Effector memory CD8-positive, alpha-beta T cell (primary cell): ENCODE data around the gene C6orf132.
A peak's percentile ranks its signal among the peaks of the same experiment; 100 is the strongest.

Experiments used
- ATAC-seq: fragments of 150-1000 bp; cut with Tn5 transposase; replicated peaks from 2 replicates; pipeline ENCODE4 v1.10.0; 2021; ENCODE audit warnings: mild to moderate bottlenecking, moderate library complexity
- DNase-seq, 3 experiments: peaks; one replicate each; pipeline ENCODE4 v3.0.0; 2021
- H3K27ac Mint-ChIP-seq, 2 donors: one replicate each; pipeline ENCODE4 v1.8.0; 2022; ENCODE audit warnings: mild to moderate bottlenecking in 2 of 2, mixed read lengths in 2 of 2, moderate library complexity in 2 of 2
- H3K27me3 Mint-ChIP-seq, 2 donors: one replicate each; pipeline ENCODE4 v1.8.0; 2022; ENCODE audit warnings: mixed read lengths in 2 of 2
- H3K36me3 Mint-ChIP-seq: one replicate; pipeline ENCODE4 v1.8.0; 2022; ENCODE audit warnings: mild to moderate bottlenecking, moderate library complexity, mixed read lengths; ENCODE audit not compliant: insufficient read depth
- H3K4me1 Mint-ChIP-seq, 2 donors: one replicate each; pipeline ENCODE4 v1.8.0; 2022; ENCODE audit warnings: low read depth in 2 of 2, mixed read lengths in 2 of 2
- H3K4me3 Mint-ChIP-seq, 2 donors: one replicate each; pipeline ENCODE4 v1.8.0; 2022; ENCODE audit warnings: mild to moderate bottlenecking in 2 of 2, mixed read lengths in 2 of 2, moderate library complexity in 2 of 2
- H3K9me3 Mint-ChIP-seq, 2 donors: one replicate each; pipeline ENCODE4 v1.8.0; 2022; ENCODE audit warnings: mixed read lengths in 2 of 2
- total RNA-seq, 9 experiments: gene quantifications; one replicate each; lab custom pipeline; 2026; lab: John Stamatoyannopoulos, UW

Gene C6orf132, protein sequence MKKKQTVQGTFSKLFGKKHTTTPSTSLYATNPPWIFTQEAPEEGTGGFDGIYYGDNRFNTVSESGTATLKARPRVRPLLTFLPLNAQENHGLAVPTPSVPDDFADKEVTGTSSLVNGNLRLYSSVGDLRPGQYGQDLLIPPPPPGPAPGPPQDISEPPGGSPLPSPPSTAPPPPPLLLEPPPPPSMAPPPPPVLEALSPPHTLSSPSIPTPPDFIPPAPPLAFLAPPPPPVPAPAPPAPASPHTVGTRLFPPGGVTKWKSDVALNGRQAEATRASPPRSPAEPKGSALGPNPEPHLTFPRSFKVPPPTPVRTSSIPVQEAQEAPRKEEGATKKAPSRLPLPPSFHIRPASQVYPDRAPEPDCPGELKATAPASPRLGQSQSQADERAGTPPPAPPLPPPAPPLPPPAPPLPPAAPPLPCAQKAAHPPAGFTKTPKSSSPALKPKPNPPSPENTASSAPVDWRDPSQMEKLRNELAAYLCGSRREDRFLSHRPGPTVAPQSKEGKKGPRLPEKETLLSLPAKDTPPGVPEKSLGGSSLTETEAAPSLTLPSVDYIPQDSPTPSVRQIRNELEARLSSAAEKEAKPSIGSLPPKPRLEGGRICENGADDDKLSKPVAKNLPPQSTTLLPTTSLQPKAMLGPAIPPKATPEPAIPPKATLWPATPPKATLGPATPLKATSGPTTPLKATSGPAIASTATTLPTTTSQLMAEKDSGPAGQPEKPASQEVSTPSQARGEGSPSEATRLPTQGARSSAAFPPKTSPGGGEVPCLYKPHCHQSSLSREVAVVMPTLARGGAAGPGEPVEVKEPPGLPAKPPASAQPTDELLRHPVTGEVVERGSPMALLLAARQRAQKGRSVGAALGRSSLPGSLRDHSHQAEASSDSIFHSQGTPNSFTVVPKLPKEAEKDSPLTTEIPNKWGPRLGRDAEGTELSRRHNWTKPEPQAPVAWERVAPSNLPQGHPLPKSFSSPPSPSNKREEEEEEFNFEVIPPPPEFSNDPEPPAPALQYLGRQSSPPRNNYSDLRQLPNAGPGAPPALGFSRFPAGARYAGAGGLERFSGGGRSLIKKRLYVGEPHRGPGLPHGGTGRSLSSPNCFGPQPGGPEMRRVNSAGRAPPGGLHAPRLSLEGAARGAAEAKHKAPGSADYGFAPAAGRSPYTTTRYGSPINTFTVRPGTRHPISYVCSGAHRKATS
- total RNA-seq: 0 to 0.79 (median 0.45) reads per million in 9 experiments

DNA sequence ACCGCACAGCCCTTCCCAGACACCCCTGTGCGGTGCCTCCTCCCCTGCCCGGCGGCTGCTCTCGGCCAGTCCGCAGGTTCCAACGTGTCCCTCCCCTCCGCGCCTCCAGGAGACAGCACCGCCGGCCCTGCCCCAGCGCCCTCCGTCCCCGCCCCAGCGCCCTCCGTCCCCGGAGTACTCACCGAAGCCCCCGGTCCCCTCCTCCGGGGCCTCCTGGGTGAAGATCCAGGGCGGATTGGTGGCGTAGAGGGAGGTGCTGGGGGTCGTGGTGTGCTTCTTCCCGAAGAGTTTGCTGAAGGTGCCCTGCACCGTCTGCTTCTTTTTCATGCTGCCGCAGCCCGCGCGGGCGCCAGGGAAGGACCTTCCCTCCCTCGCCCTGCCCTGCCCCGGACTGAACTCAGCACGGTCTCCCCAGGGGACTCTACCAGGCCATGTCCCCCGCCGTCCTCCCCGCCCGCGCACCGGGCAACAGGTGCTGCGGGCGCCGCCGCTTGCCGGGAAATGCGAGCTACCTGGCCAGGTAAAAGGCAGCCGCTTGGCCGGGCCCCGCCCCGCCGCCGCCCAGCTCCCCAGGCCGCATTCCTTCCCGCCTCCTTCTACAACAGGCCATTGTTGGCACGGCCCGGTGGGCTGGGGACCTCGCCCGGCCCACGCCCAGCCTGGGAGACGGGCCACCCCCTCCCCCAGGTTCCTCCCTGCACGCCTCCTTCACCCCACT, at the start of gene C6orf132:
C6orf132 (minus strand) TSS at position 503 of the 718 bp plus-strand sequence; CDS start at position 327, 176 bp downstream.
- ATAC-seq: peak; percentile 35
- DNase-seq: no peak

DNA sequence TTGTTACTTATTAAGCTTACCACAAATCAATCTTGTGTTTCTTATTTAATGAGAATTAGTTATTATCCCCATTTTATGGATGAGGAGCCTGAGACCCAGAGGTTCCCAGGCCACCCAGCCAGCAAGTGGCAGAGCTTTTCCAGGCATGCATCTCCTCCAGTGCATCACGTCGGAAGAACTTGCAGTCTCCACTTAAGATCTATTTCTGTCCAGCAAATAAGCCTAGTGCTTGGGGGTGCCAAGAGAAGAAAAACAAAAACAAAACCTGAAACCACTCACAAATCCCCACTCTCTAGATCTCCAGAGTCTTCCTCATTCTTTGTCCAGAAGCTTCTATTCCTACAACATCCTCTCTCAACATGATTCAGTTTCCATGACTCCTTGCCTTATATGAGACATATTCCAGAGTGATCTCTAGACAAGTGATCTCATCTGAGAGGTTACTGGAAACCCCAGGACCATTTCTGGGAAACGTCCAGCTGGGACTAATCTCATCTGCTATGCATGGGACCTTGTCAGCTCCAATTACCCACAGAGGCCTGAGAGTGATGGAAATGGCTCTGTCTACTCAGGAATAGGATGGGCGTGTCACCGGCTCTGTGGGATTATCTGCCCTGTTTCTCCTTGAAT, 48.2 kb upstream of the C6orf132 start:
- DNase-seq: no peak
- Mint-ChIP-seq H3K36me3 (peaks cover 4% of the 10 kb centered on the region), H3K9me3 (no peaks in the 10 kb centered on the region), H3K27me3 (no peaks in the 10 kb centered on the region), H3K4me3 (no peak overlapping the region), H3K4me1 (no peaks in the 10 kb centered on the region), H3K27ac (no peak overlapping the region)
- no peak for ATAC-seq

More for the DNA sequence above, at the start of gene C6orf132:
- H3K4me3 Mint-ChIP-seq: peak within 1 kb of the TSS in 1 of 2 donors; percentile 56
- peaks cover 0 to 2% of the 10 kb centered on the region in 2 donors for H3K4me1 Mint-ChIP-seq
- H3K27me3 Mint-ChIP-seq: peaks cover 24 to 56% of the 10 kb centered on the region in 2 donors
- no peaks in the 10 kb centered on the region for H3K36me3 Mint-ChIP-seq
- no peaks in the 10 kb centered on the region for H3K9me3 Mint-ChIP-seq
- no peak within 1 kb of the TSS for H3K27ac Mint-ChIP-seq

DNA sequence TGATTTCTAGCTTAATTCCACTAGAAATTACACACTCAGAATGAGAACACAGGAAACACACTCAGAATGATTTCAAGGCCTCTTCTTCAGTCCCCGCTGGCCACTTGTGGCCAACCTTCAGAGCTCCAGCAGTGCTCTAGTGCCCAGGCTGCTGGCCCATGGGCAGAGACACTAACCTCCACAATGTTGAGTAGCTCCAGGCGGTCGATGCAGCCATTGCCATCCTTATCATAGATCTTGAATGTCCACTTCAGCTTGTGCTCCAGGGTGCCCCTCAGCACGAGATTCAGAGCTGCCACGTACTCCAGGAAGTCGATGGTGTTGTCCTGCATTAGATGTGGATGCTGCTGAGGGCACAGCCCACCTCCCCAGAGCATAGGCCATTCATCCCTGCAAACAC, 46.0 kb upstream of the C6orf132 start:
- no peaks in the 10 kb centered on the region for H3K4me1 Mint-ChIP-seq
- no peak for ATAC-seq
- peaks cover 4% of the 10 kb centered on the region for H3K36me3 Mint-ChIP-seq
- no peak overlapping the region for H3K27ac Mint-ChIP-seq
- no peaks in the 10 kb centered on the region for H3K27me3 Mint-ChIP-seq
- no peaks in the 10 kb centered on the region for H3K9me3 Mint-ChIP-seq
- DNase-seq: no peak
- no peak overlapping the region for H3K4me3 Mint-ChIP-seq

DNA sequence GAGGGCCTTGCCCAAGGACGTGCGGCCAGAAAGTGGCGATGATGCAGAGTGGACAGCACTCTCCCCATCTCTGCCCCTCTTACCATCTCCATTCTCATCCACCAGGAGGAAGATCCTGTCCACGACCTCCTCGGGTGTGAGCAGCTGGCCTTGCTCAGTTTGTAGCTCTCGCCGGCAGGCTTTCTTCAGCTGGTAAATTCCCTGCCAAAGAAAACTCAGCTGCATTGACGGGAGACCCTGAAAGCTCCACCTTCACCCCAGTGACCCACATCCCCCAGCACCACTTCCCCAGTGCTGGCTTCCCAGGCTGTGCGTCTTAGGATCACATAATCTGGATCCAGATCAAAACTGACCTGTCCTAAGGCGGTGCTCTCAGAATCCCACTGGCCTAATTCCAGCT, 43.2 kb upstream of the C6orf132 start:
- Mint-ChIP-seq H3K4me3 (no peak overlapping the region), H3K27me3 (peaks cover 6 to 10% of the 10 kb centered on the region in 2 donors), H3K4me1 (no peaks in the 10 kb centered on the region), H3K9me3 (no peaks in the 10 kb centered on the region), H3K27ac (no peak overlapping the region), H3K36me3 (peaks cover 4% of the 10 kb centered on the region)
- ATAC-seq (no peak), DNase-seq (no peak)

DNA sequence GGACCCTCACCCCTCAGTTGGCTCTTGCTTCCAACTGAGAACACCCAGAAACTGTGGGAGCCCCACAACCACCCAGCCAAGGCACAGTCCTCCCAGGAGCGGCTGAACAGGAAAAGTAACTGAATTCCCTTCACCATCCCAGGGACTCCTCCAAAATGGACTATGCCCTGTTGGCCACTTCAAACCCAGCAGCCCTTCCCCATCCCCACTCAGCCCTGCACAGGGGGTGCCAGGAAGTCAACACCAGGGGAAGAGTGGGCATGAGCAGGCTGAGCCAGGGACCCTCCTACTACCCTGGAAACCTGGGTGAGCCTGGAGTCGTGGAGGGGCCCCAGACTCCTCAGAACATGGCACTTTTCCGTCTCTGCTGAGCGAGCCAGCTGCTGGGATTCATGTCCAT, 42.1 kb upstream of the C6orf132 start:
- no peak overlapping the region for H3K4me3 Mint-ChIP-seq
- no peaks in the 10 kb centered on the region for H3K9me3 Mint-ChIP-seq
- peaks cover 12 to 20% of the 10 kb centered on the region in 2 donors for H3K27me3 Mint-ChIP-seq
- no peaks in the 10 kb centered on the region for H3K4me1 Mint-ChIP-seq
- ATAC-seq: no peak
- H3K27ac Mint-ChIP-seq: no peak overlapping the region
- DNase-seq: no peak
- H3K36me3 Mint-ChIP-seq: peaks cover 4% of the 10 kb centered on the region

DNA sequence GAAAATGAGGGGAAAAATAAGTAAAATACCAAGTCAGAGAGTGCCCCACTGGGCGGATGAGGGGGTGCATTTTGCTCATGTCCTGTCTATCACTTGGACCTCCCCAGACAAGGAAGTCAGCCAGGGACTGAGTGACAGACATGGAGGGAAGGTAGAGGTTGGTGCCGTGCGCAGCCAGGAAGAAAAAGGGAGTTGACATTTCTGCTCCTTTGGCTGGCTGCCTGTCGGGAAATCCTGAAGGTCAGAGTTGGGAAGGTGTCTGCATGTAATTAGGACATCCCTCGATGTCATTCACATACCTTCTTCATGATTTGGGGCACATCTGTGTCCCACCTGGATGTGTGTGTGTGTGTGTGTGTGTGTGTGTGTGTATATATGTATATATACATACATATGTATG, 39.7 kb upstream of the C6orf132 start:
- H3K9me3 Mint-ChIP-seq: no peaks in the 10 kb centered on the region
- H3K27ac Mint-ChIP-seq: no peak overlapping the region
- H3K27me3 Mint-ChIP-seq: peaks cover 16 to 28% of the 10 kb centered on the region in 2 donors
- ATAC-seq (no peak), DNase-seq (no peak)
- H3K4me3 Mint-ChIP-seq: no peak overlapping the region
- peaks cover 4% of the 10 kb centered on the region for H3K36me3 Mint-ChIP-seq
- no peaks in the 10 kb centered on the region for H3K4me1 Mint-ChIP-seq

DNA sequence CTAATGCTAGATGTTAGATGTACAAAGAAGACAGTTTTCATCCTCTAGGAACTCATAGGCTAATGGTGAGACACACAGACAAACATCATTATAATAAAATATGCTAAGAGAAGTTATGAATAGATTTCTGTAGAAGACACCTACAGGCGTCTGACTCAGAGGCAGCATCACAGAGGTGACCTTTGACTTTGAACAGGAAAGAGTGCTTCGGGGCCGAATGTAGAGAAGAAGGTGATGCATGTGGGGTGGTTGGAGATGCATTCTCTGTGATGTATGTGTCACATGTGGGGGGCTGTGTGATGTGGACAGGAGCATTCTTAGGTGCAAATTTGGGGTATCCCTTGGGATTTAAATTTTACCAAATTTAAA, 37.5 kb upstream of the C6orf132 start:
- H3K9me3 Mint-ChIP-seq: no peaks in the 10 kb centered on the region
- no peak overlapping the region for H3K4me3 Mint-ChIP-seq
- peaks cover 4% of the 10 kb centered on the region for H3K36me3 Mint-ChIP-seq
- H3K27ac Mint-ChIP-seq: no peak overlapping the region
- H3K4me1 Mint-ChIP-seq: no peaks in the 10 kb centered on the region
- DNase-seq (no peak), ATAC-seq (no peak)
- peaks cover 21 to 37% of the 10 kb centered on the region in 2 donors for H3K27me3 Mint-ChIP-seq

DNA sequence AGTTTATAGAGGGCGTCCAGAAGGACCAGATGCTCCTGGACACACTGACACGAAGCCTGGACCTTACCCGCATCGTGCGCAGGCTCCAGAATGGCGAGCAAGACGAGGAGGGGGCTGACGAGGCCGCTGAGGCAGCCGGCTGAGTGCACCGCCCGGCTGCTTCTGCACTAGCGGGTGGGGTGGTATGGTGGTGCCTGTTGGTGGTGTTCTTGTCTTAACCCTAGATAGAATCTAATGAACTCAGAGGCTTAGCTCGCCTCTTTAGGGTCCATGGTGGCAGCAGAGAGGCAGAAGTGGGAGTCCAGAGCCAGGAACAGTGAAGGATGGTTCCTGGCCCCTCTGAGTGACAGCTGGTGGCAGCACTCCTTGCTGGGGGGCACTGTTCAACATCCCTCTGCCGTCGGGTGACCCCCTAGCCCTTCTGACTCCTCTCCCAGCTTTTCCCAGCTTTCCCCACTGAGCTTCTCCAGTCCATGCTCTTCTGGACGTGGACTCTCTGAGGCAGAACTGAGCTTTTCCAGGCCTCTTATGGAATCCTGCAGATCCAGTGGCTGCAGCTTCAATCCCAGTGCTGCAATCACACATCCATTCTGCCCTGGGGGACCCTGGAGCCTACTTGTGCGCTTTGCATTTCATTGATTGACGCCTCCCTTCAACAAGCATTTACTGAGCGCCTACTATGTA, 37.0 kb upstream of the C6orf132 start:
- H3K27me3 Mint-ChIP-seq: peaks cover 21 to 37% of the 10 kb centered on the region in 2 donors
- H3K27ac Mint-ChIP-seq: no peak overlapping the region
- DNase-seq: no peak
- no peak overlapping the region for H3K4me3 Mint-ChIP-seq
- H3K4me1 Mint-ChIP-seq: no peaks in the 10 kb centered on the region
- ATAC-seq: no peak
- H3K36me3 Mint-ChIP-seq: peaks cover 9% of the 10 kb centered on the region
- H3K9me3 Mint-ChIP-seq: no peaks in the 10 kb centered on the region

DNA sequence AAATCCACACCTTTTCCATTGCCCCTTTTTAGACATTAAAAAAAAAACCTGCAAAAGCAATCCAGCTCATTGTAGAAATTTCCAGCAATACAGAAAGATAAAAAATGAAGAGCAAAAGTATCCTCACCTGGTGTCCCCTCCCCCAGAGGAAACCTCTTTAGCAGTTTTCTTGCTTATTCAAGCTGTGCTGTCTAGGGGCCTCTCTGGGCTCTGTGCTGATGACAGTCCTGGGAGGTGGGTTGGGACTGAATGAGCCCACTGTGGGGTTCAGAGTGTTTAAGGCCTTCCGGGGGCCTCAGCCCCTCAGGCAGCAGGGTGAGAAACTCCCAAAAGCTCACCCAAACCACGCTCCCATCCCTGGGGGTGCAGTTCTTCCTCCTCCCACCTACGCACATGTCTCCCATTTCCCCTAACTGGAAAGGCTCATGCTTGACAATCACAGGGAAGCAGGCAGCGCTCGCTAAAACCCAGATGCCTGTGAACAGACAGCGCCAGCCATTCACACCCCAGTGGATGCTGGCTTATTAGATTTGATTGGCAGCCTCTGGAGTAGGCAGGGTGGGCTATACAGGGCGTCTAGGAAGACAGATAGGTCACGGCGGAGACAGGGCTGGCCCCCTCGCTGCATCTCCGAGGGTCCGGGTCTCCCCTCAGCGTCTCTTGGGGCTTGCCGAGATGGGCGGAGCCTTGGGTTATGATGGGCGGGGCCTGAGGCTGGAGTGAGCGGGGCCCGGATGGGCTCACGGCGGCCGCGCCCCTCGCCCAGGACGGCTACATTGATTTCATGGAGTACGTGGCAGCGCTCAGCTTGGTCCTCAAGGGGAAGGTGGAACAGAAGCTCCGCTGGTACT, 35.3 kb upstream of the C6orf132 start:
- no peaks in the 10 kb centered on the region for H3K4me1 Mint-ChIP-seq
- H3K27me3 Mint-ChIP-seq: peaks cover 21 to 37% of the 10 kb centered on the region in 2 donors
- peak overlapping the region in 1 of 2 donors; percentile 14 for H3K4me3 Mint-ChIP-seq
- ATAC-seq (no peak), DNase-seq (no peak)
- no peak overlapping the region for H3K27ac Mint-ChIP-seq
- H3K36me3 Mint-ChIP-seq: peaks cover 7% of the 10 kb centered on the region
- no peaks in the 10 kb centered on the region for H3K9me3 Mint-ChIP-seq

DNA sequence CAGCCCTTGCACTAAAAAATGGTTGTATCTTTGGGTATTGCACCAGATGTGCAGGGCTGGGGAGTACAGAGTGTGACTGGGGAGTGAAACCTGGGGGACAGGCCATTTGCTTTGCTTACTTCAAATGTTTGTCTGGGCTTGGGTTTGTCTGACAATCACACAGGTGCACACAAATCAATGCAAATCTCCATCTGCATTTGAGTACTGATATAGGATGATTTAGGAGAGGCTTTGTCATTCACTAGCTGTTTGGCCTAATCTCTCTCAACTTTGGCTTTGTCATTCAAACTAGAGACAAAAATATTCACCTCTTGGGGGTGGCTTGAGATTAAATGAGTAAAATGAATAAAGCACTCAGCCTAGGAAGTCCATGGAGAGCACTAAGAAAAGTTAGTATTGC, 34.6 kb upstream of the C6orf132 start:
- Mint-ChIP-seq H3K27ac (no peak overlapping the region), H3K36me3 (peaks cover 6% of the 10 kb centered on the region), H3K9me3 (no peaks in the 10 kb centered on the region), H3K4me3 (no peak overlapping the region), H3K4me1 (no peaks in the 10 kb centered on the region), H3K27me3 (peaks cover 21 to 37% of the 10 kb centered on the region in 2 donors)
- no peak for ATAC-seq
- DNase-seq: no peak

DNA sequence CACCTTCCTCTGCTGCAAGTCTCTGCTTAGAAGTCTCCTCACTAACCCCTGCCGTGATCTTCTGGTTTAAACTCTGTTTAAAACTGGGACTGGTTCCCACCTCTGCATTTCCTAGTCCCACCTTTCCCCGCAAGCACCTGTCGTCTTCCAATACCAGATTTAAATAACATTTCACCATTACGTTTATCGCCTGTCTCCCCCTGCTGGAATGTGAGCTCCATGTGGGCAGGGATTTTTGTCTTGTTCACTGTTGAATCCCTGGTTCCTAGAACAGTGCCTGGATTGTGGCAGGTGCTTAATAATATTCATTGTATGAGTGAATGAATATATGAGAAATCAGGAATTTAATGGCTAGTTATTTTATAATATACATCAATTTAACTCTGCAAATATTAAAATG, 33.4 kb upstream of the C6orf132 start:
- no peaks in the 10 kb centered on the region for H3K9me3 Mint-ChIP-seq
- no peak overlapping the region for H3K27ac Mint-ChIP-seq
- H3K4me3 Mint-ChIP-seq: no peak overlapping the region
- peaks cover 15 to 27% of the 10 kb centered on the region in 2 donors for H3K27me3 Mint-ChIP-seq
- H3K4me1 Mint-ChIP-seq: no peaks in the 10 kb centered on the region
- ATAC-seq: no peak
- peaks cover 6% of the 10 kb centered on the region for H3K36me3 Mint-ChIP-seq
- no peak for DNase-seq
